Measurements from ENCODE around the gene PTPRN. TPM values are rescaled to one million over a fixed set of nuclear protein-coding genes. Genes with fewer than 3 reads are reported as not detected.
A peak's percentile ranks its signal among the peaks of the same experiment; 100 is the strongest.

Gene PTPRN
- total and polyA plus RNA-seq, 9 of the 15 experiments (the other 6 are each of a cell fraction or from before 2014, with no cell fraction given) = 0.15 to 2.4 (median 0.43) TPM; not detected in 1

GRCh38 chr2:219298759-219299371 is 10.3 kb downstream of the PTPRN start:
- BruUV-seq (replicated peaks) = no TSS peak
- intact Hi-C loops (cut with micrococcal nuclease) = loop anchor here (1.0 to 5.0 kb wide), 4 partner anchors 53 to 139 kb away; partner anchors contain the start of genes ANKZF1, ATG9A and NHEJ1
- no peak overlapping the region for H3K4me3 ChIP-seq
- ChIA-PET POLR2A (interaction anchor here (0.6 to 0.9 kb wide), 2 partner anchors 20 to 579 kb away, joined by 3 to 5 read pairs; partner anchors contain the start of gene DNAJB2), CTCF (ENCODE audit: low intra/inter-chr PET ratio) (interaction anchor here (0.5 to 1.7 kb wide), 6 partner anchors 17 to 240 kb away, joined by 3 to 10 read pairs (median 4); partner anchors contain the start of genes DNAJB2 and NHEJ1)
- peak; percentile 74 for ATAC-seq
- peaks cover 22 to 41% of the 10 kb centered on the region in 2 experiments; a peak in 4 of 5 replicates for H3K4me1 ChIP-seq (replicated peaks in 1 of 2; ENCODE audit: control insufficient read depth in 2 of 2, insufficient read depth in 2 of 2, low read length in 2 of 2)
- H3K27ac ChIP-seq (ENCODE audit: extremely low read depth, low read depth, low read length) = no peak overlapping the region
- H3K9me1 ChIP-seq (ENCODE audit: control insufficient read depth, insufficient read depth, low read length) = no peaks in the 10 kb centered on the region
- H3K36me3 ChIP-seq (ENCODE audit: control insufficient read depth, insufficient read depth, low read length) = no peaks in the 10 kb centered on the region
- peak overlapping the region; percentile 89 for H2AFZ ChIP-seq (ENCODE audit: low read depth, low read length)
- no peaks in the 10 kb centered on the region for H4K20me1 ChIP-seq (replicated peaks; ENCODE audit: control insufficient read depth, insufficient read depth, low read length)
- H3K79me2 ChIP-seq (ENCODE audit: control insufficient read depth, insufficient read depth, low read length) = no peaks in the 10 kb centered on the region
- in situ Hi-C loops (cut with MboI) = no loop called here
- peak overlapping the region; percentile 35; the same call in 1 of the 2 replicates for H3K4me2 ChIP-seq (ENCODE audit: insufficient read depth, low read length)
- peaks cover 8 to 42% of the 10 kb centered on the region in 2 experiments for H3K27me3 ChIP-seq (ENCODE audit: control insufficient read depth in 2 of 2, insufficient read depth in 2 of 2, low read length in 2 of 2)
- peak; percentile 87 for FAIRE-seq
- H3K9ac ChIP-seq (ENCODE audit: insufficient read depth in 1 of 2, low read depth in 2 of 2, low read length in 2 of 2) = peak overlapping the region in 1 of 2 experiments; percentile 79; a peak in 1 of 4 replicates
- DNase-seq (ENCODE audit: extremely low read depth in 1 of 4, low spot score in 3 of 4) = peak; percentile 81 to 85 (median 84)
- WGBS (ENCODE audit: insufficient coverage, low coverage, missing lambda C conversion rate) = 22% methylated on average over 12 of the region's 15 CpGs
- no peaks in the 10 kb centered on the region for H3K9me3 ChIP-seq (replicated peaks; ENCODE audit: control insufficient read depth, insufficient read depth, low read depth, low read length)
- TF ChIP-seq TARDBP (IDR thresholded peaks at IDR 0.05) = no peak
- no peak for TF ChIP-seq POLR2G (IDR thresholded peaks at IDR 0.05; ENCODE audit: low read depth, low read length)
- no peak for TF ChIP-seq POLR2A (conservative IDR thresholded peaks at IDR 0.05)
- no peak for TF ChIP-seq E2F6 (IDR thresholded peaks at IDR 0.05; ENCODE audit: borderline replicate concordance in 1 of 2, extremely low read depth in 1 of 2, insufficient read depth in 1 of 2, insufficient read length in 1 of 2, low read depth in 1 of 2, low read length in 1 of 2, poor library complexity in 1 of 2, severe bottlenecking in 1 of 2)
- no peak for TF ChIP-seq RAD51 (IDR thresholded peaks at IDR 0.05; ENCODE audit: borderline replicate concordance, low read depth)
- TF ChIP-seq ZNF384 (IDR thresholded peaks at IDR 0.05; ENCODE audit: low read depth, low read length) = no peak
- TF ChIP-seq ZNF561 (CRISPR knock-in tag; conservative IDR thresholded peaks at IDR 0.05) = no peak
- no peak for TF ChIP-seq ZEB2 (IDR thresholded peaks at IDR 0.05)
- TF ChIP-seq ZNF134 (CRISPR knock-in tag; conservative IDR thresholded peaks at IDR 0.05) = no peak
- TF ChIP-seq ZBTB2 (IDR thresholded peaks at IDR 0.05) = no peak
- no peak for TF ChIP-seq NFIC (IDR thresholded peaks at IDR 0.05)
- no peak for TF ChIP-seq CREB3 (tag; conservative IDR thresholded peaks at IDR 0.05; ENCODE audit: low read depth)
- TF ChIP-seq NCOA6 (IDR thresholded peaks at IDR 0.05) = no peak
- TF ChIP-seq POLR2AphosphoS5 (IDR thresholded peaks at IDR 0.05; ENCODE audit: control insufficient read depth, insufficient read depth, low read depth, low read length) = no peak
- TF ChIP-seq RBBP5 (IDR thresholded peaks at IDR 0.05; ENCODE audit: borderline replicate concordance, insufficient read depth, low read length, poor library complexity, severe bottlenecking) = no peak
- no peak for TF ChIP-seq ZNF740 (CRISPR knock-in tag; IDR thresholded peaks at IDR 0.05)
- no peak for TF ChIP-seq ZNF740 (tag; IDR thresholded peaks at IDR 0.05)
- TF ChIP-seq RBM15 (IDR thresholded peaks at IDR 0.05; ENCODE audit: insufficient read depth, low read length) = no peak
